ENCODE measurements around the gene HNRNPH3. TPM values are rescaled to one million over a fixed set of nuclear protein-coding genes. Genes with fewer than 3 reads are reported as not detected.
"Not testable (repeated sequence)": the region's sequence is repeated elsewhere in the genome, so short reads cannot be mapped to it uniquely, and the experiment has no call there.

Gene HNRNPH3
- total RNA-seq, 2 donors from 2014 or later = 139 to 150 TPM

DNA sequence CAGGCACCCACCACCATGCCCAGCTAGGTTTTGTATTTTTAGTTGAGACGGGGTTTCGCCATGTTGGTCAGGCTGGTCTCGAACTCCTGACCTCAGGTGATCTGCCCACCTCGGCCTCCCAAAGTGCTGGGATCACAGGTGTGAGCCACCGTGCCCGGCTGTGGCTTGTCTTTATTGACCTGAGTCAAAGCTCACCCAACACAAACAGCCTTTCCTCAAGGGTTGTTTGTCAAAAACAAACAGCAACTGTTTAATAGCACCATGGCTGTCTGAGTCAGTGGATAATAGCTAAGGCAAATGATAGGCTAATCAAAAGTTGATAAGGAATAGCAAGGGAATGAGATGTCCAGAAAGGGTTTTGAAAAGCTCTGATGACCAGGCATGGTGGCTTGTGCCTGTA is 16.9 kb upstream of the HNRNPH3 start:
- not testable (repeated sequence) for H3K27ac Mint-ChIP-seq; ATAC-seq (replicated peaks in 1 of 2); H3K27me3 Mint-ChIP-seq (ENCODE audit: low read depth); DNase-seq; H3K4me3 Mint-ChIP-seq
- Mint-ChIP-seq H3K4me1 (ENCODE audit: low read depth) (peaks cover 13% of the 10 kb centered on the region), H3K9me3 (peaks cover 2 to 13% of the 10 kb centered on the region in 2 donors), H3K36me3 (ENCODE audit: insufficient read depth in 2 of 2) (peaks cover 12 to 13% of the 10 kb centered on the region in 2 donors)

GRCh38 chr10:68315582-68315981 is 16.3 kb upstream of the HNRNPH3 start:
- Mint-ChIP-seq H3K27ac (no peak overlapping the region), H3K36me3 (ENCODE audit: insufficient read depth in 2 of 2) (peaks cover 12 to 13% of the 10 kb centered on the region in 2 donors), H3K4me3 (no peak overlapping the region), H3K4me1 (ENCODE audit: low read depth) (peaks cover 13% of the 10 kb centered on the region), H3K27me3 (ENCODE audit: low read depth) (no peaks in the 10 kb centered on the region), H3K9me3 (peaks cover 2 to 13% of the 10 kb centered on the region in 2 donors)
- ATAC-seq (replicated peaks in 1 of 2) (no peak), DNase-seq (no peak)

GRCh38 chr10:68318331-68319059 is 13.4 kb upstream of the HNRNPH3 start:
- ATAC-seq (replicated peaks in 1 of 2) (no peak), DNase-seq (no peak)
- H3K27ac Mint-ChIP-seq = no peak overlapping the region
- peaks cover 9% of the 10 kb centered on the region for H3K4me1 Mint-ChIP-seq (ENCODE audit: low read depth)
- peaks cover 5 to 13% of the 10 kb centered on the region in 2 donors for H3K9me3 Mint-ChIP-seq
- no peak overlapping the region for H3K4me3 Mint-ChIP-seq
- H3K27me3 Mint-ChIP-seq (ENCODE audit: low read depth) = no peaks in the 10 kb centered on the region
- H3K36me3 Mint-ChIP-seq (ENCODE audit: insufficient read depth in 2 of 2) = peaks cover 12 to 13% of the 10 kb centered on the region in 2 donors

DNA sequence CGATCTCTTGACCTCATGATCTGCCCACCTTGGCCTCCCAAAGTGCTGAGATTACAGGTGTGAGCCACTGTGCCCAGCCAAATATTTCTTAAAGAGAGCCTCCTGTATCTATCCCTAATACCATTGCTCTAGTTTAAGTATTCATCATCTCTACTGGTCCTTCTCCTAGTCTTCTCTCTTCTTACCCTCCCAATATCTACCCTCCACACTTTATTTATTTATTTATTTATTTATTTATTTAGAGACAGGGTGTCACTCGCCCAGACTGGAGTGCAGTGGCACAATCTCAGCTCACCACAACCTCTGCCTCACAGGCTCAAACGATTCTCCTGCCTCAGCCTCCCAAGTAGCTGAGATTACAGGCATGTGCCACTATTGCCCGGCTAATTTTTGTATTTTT is 7.5 kb upstream of the HNRNPH3 start:
- not testable (repeated sequence) for H3K36me3 Mint-ChIP-seq (ENCODE audit: insufficient read depth in 2 of 2); H3K4me3 Mint-ChIP-seq; H3K27me3 Mint-ChIP-seq (ENCODE audit: low read depth); H3K9me3 Mint-ChIP-seq; H3K27ac Mint-ChIP-seq; DNase-seq; ATAC-seq (replicated peaks in 1 of 2)
- H3K4me1 Mint-ChIP-seq (ENCODE audit: low read depth) = peaks cover 12% of the 10 kb centered on the region

DNA sequence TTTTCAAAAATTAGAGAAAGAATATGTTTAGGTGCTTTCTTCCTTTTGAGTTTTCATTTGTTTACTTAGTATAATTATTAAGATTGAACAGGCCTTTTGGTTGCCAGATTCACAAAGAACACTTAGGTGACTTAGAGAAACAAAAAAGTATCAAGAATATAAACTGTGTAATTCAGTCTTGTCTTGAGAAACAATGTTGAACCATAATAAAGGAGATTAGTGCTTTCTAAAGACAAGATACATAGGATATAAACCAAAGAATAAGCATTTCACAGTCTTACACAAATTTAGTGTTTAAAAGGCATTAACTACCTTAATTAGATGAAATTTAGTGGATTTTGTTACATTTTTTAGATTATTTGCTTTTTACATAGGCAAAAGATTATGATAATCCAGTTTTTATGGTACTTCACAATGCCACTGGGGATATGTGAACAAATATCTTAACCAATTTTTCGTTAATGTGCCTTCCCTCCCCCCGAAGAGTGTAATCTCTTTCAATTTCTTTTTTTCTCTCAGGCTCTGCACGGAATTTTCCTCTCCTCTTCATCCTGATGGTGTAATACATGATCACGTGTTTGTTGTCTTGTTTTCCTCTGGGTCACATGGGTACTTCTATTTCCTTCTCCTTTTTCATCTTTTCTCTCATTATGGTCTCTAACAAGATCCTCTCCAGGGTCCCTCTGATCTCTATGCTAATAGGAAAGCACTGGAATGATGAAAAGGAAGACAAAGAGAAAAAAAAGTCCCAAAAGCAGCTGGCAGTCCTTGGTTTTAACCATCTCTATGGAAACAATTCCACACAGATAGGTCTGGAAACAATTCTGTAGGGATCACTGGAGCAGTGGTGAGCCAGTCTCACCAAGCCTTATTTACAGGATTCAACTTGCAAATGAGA is 3.7 kb upstream of the HNRNPH3 start:
- Mint-ChIP-seq H3K27ac (peak overlapping the region; percentile 13), H3K27me3 (ENCODE audit: low read depth) (no peaks in the 10 kb centered on the region), H3K36me3 (ENCODE audit: insufficient read depth in 2 of 2) (peaks cover 8 to 13% of the 10 kb centered on the region in 2 donors), H3K9me3 (no peaks in the 10 kb centered on the region), H3K4me3 (peak overlapping the region; percentile 33 to 66), H3K4me1 (ENCODE audit: low read depth) (peaks cover 29% of the 10 kb centered on the region)
- DNase-seq (no peak), ATAC-seq (replicated peaks in 1 of 2) (no peak)

DNA sequence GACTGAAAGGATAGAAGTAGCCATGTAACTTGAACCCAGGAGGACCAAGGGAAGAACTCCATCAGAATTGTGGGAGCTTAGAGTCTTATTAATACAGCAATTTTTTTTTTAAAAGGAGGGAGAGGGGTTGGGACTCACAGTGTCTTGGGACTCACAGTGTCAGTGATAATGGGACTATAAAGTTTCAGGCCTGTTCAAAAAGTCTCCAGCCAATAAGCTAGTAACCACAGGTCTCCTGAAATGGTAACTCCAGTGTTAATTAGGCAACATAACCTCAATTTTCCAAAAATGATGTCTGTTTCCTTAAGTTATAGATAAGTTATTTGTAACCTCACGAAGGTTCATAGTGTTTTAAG is 2.4 kb upstream of the HNRNPH3 start:
- Mint-ChIP-seq H3K9me3 (no peaks in the 10 kb centered on the region), H3K27ac (no peak overlapping the region)

GRCh38 chr10:68330852-68331454 is 911 bp upstream of the HNRNPH3 start:
- Mint-ChIP-seq H3K27me3 (ENCODE audit: low read depth) (no peaks in the 10 kb centered on the region), H3K4me1 (ENCODE audit: low read depth) (peaks cover 49% of the 10 kb centered on the region), H3K9me3 (no peaks in the 10 kb centered on the region), H3K36me3 (ENCODE audit: insufficient read depth in 2 of 2) (peaks cover 16 to 33% of the 10 kb centered on the region in 2 donors), H3K4me3 (peak overlapping the region; percentile 97 to 99), H3K27ac (peak overlapping the region; percentile 96)
- peak; percentile 22 to 27 for DNase-seq
- no peak for ATAC-seq (replicated peaks in 1 of 2)

More for the DNA sequence above, 2.4 kb upstream of the HNRNPH3 start:
- no peaks in the 10 kb centered on the region for H3K27me3 Mint-ChIP-seq (ENCODE audit: low read depth)
- ATAC-seq (replicated peaks in 1 of 2) = no peak
- H3K4me1 Mint-ChIP-seq (ENCODE audit: low read depth) = peaks cover 34% of the 10 kb centered on the region
- H3K36me3 Mint-ChIP-seq (ENCODE audit: insufficient read depth in 2 of 2) = peaks cover 12 to 25% of the 10 kb centered on the region in 2 donors
- DNase-seq = no peak
- no peak overlapping the region for H3K4me3 Mint-ChIP-seq

DNA sequence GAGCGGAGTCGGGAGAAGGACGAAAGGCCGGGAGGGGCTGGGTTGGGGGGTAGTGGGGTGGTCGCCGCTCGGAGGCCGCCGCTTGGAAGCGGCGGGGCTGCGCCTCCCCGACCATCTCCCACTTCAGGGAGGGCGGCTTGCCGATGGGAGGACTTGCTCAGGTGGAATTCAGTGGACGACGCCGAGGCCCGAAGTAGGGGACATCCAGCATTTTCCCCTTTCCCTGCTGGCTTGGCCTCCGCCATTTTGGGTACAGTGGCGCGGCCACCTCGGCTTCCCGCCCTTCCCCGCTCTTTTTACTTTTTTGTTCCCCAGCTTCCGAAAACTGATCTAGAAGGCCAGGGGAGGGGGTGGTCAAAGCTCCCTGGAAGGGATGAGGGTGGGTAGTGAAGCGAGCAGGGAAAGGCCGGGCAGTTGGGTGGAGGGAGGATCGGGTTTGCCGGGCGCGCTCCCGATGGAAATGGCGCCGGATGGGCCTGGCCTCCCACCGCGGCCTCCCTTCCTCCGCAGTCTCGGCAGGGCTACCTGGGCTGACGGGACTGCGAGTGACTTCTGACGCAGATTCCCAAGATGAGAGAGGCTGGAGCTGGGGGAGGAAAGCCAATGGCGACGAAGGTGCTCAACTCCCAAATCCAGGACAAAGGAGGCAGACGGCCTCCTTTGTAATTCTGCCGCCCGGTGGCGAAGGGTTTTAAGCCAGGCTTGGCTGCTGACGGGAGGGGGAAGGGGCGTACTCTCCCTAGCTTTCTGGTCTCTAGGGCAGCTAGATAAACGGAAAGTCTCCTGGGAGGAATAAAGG is 594 bp downstream of the HNRNPH3 start, which contains the start of gene PBLD:
TSS of gene PBLD (minus strand) at position 670 of the 799 bp plus-strand sequence. CDS start 26,084 bp downstream, outside the sequence.
- Mint-ChIP-seq H3K27me3 (ENCODE audit: low read depth) (no peaks in the 10 kb centered on the region), H3K27ac (peak within 1 kb of the TSS; percentile 96), H3K4me3 (peak within 1 kb of the TSS; percentile 97 to 99), H3K36me3 (ENCODE audit: insufficient read depth in 2 of 2) (peaks cover 20 to 42% of the 10 kb centered on the region in 2 donors), H3K9me3 (no peaks in the 10 kb centered on the region), H3K4me1 (ENCODE audit: low read depth) (peaks cover 64% of the 10 kb centered on the region)
- ATAC-seq (replicated peaks in 1 of 2) (peak; percentile 12 to 23), DNase-seq (peak; percentile 65 to 68)

DNA sequence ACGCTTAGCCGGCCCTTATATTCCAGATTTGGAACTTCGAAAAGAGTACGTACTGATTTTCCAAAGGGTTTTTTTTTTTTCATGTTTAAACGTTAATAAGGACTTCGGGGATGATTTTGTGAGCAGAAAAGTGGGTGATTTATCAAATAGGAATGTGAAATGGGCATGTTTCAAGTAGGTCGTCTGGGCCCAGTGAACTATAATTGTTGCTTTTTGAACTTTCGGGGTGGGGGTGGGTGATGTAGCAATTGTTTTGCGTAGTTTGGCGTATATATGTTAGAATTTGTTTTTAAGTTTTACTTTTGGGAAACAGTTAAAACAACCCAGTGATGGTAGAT is 1.2 kb downstream of the HNRNPH3 start:
- no peak for ATAC-seq (replicated peaks in 1 of 2)
- Mint-ChIP-seq H3K4me3 (peak overlapping the region; percentile 97 to 99), H3K27me3 (ENCODE audit: low read depth) (no peaks in the 10 kb centered on the region), H3K9me3 (no peaks in the 10 kb centered on the region), H3K36me3 (ENCODE audit: insufficient read depth in 2 of 2) (peaks cover 22 to 47% of the 10 kb centered on the region in 2 donors), H3K27ac (peak overlapping the region; percentile 96), H3K4me1 (ENCODE audit: low read depth) (peaks cover 69% of the 10 kb centered on the region)
- no peak for DNase-seq

- Mint-ChIP-seq H3K9me3 (no peaks in the 10 kb centered on the region), H3K4me1 (ENCODE audit: low read depth) (peaks cover 69% of the 10 kb centered on the region), H3K27me3 (ENCODE audit: low read depth) (no peaks in the 10 kb centered on the region), H3K36me3 (ENCODE audit: insufficient read depth in 2 of 2) (peaks cover 25 to 53% of the 10 kb centered on the region in 2 donors), H3K27ac (peak overlapping the region; percentile 96), H3K4me3 (peak overlapping the region; percentile 97 to 99)
- ATAC-seq (replicated peaks in 1 of 2) (no peak), DNase-seq (no peak)
These were observed 1.9 kb downstream of the HNRNPH3 start for GRCh38 chr10:68333440-68334431.

- no peak for ATAC-seq (replicated peaks in 1 of 2)
- H3K9me3 Mint-ChIP-seq = no peaks in the 10 kb centered on the region
- peaks cover 30 to 63% of the 10 kb centered on the region in 2 donors for H3K36me3 Mint-ChIP-seq (ENCODE audit: insufficient read depth in 2 of 2)
- H3K4me1 Mint-ChIP-seq (ENCODE audit: low read depth) = peaks cover 74% of the 10 kb centered on the region
- DNase-seq = no peak
- peak overlapping the region; percentile 97 to 99 for H3K4me3 Mint-ChIP-seq
- peak overlapping the region; percentile 96 for H3K27ac Mint-ChIP-seq
- no peaks in the 10 kb centered on the region for H3K27me3 Mint-ChIP-seq (ENCODE audit: low read depth)
These were observed 3.0 kb downstream of the HNRNPH3 start for GRCh38 chr10:68334672-68335467.
